Posterior vena cava (tissue), 2 donors: ENCODE results near the gene CCDC110. TPM values are rescaled to one million over a fixed set of nuclear protein-coding genes. Genes with fewer than 3 reads are reported as not detected.

Experiments
- DNase-seq: peaks from one replicate; pipeline ENCODE4 v3.0.0-alpha.2; 2020; ENCODE audit warnings: low spot score
- intact Hi-C, 2 donors: fragments of 100-400 bp; cut with DNase I; formaldehyde crosslinking; loops; one replicate each; pipeline versions ENCODE4 v1.14.1 to v1.14.2; 2022 to 2023
- total RNA-seq, 2 donors: library from RNA; stranded (reverse); fragmentation: NEBNext Ultra II Directional; extraction: Animal tissue kit (Norgen Biotek cat#: 25700); gene quantifications; one replicate each; pipeline ENCODE4 v1.2.1, GENCODE V29; 2021
- donor health status: DM: yes; HTN: yes; CAD: no.
- donor health status: DM: yes; HTN: yes; CAD: no.

Gene CCDC110
- total RNA-seq, 2 donors from 2014 or later, result 3.5 to 6.6 TPM

DNA sequence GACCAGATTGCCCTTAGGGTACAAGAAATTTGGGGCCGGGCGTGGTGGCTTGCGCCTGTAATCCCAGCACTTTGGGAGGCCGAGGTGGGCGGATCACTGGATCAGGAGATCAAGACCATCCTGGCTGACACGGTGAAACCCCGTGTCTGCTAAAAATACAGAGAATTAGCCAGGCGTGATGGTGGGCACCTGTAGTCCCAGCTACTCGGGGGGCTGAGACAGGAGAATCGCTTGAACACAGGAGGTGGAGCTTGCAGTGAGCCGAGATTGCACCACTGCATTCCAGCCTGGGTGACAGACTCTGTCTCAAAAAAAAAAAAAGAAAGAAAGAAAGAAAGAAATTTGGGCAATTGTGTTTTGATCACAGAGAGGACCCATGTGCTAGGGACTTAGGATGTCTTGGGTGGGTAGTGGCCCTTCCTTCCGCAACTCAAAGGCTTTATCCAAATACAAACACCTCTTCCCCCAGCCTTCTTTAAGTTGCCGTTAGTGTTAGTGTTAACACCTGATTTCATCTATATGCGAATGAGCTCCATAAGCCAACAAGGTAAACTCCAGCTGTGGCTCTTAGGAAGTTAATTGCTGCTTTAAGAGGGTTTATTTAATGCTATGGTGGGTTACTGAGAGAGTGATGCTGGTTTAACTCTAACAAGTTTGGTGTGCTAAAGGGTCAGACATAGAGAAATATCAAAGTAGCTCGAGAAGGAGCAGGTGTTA, 8.6 kb upstream of the CCDC110 start:
- DNase-seq, result no peak
- intact Hi-C loops, result no loop called here

- intact Hi-C loops, result no loop called here
- no peak for DNase-seq
These were observed 8.0 kb upstream of the CCDC110 start for GRCh38 chr4:185479507-185479971.

GRCh38 chr4:185473247-185473646, 1.7 kb upstream of the CCDC110 start:
- intact Hi-C loops, result loop anchor here (5.0 kb wide), 2 partner anchors 34 to 124 kb away; no protein-coding TSS in a partner anchor
- no peak for DNase-seq

- no peak for DNase-seq
- intact Hi-C loops, result loop anchor here (5.0 kb wide), 2 partner anchors 35 to 125 kb away; no protein-coding TSS in a partner anchor
These were observed 590 bp upstream of the CCDC110 start for GRCh38 chr4:185472103-185472542.

GRCh38 chr4:185470501-185471195, 885 bp downstream of the CCDC110 start:
- DNase-seq, result peak; percentile 86
- intact Hi-C loops, result loop anchor here (5.0 kb wide), 2 partner anchors 37 to 127 kb away; no protein-coding TSS in a partner anchor

DNA sequence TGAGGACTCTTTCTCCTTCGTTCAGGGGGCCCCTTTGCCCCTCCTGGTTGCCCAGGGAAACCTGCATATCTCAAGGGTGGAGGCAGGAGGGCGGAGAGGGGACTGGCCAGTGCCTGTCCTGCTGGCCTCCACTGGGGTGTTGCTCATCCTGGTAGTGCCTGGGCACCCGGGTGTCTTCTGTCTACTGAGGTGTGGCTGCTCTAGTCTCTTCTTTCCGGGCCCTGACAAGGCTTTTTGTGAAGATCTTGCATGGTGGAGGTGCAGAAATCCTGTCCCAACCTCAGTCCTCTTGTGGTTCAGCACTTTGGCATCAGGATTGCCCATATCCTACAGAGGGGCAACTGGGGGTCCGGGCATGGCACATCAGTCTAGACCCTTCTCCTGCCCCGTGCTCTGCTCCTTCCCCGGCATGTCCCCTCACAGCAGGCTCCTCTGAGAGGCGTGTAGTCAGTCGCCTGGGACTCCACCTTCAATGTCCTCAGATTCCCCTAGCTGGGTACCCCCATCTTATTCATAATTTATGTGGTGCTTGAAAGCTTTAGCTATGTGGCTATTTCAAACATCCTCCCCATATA, 1.9 kb downstream of the CCDC110 start:
- intact Hi-C loops, result loop anchor here (5.0 kb wide), 2 partner anchors 38 to 128 kb away; no protein-coding TSS in a partner anchor
- no peak for DNase-seq

GRCh38 chr4:185468999-185469398, 2.5 kb downstream of the CCDC110 start:
- no peak for DNase-seq
- intact Hi-C loops, result no loop called here

- no peak for DNase-seq
- intact Hi-C loops, result no loop called here
These were observed 3.5 kb downstream of the CCDC110 start for GRCh38 chr4:185467991-185468390.

GRCh38 chr4:185467101-185467500, 4.4 kb downstream of the CCDC110 start:
- DNase-seq, result no peak
- intact Hi-C loops, result no loop called here

DNA sequence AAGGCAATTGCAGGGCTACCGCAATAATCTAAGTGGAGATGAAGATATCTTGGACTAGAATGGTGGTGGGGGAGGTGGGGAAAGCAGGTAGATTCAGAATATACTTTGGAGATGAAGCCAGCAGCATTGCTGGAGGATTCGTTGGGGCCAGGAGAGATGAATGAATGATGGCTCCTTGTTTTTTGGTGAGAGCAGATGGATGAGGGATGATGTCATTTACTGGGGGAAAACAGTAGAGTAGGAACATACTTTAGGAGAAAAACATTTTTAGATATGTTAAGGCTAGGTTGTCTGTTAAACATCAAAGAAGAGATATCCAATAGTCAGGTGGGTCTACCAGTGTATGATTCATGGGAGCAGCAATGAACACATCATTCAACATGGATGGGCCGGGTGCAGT, 5.8 kb downstream of the CCDC110 start:
- intact Hi-C loops, result no loop called here
- DNase-seq, result no peak

GRCh38 chr4:185464887-185465286, 6.6 kb downstream of the CCDC110 start:
- no peak for DNase-seq
- intact Hi-C loops, result loop anchor here in 1 of 2 donors (5.0 kb wide), 1 partner anchor 43 kb away; no protein-coding TSS in a partner anchor

GRCh38 chr4:185464183-185464582, 7.3 kb downstream of the CCDC110 start:
- DNase-seq, result no peak
- intact Hi-C loops, result loop anchor here in 1 of 2 donors (5.0 kb wide), 1 partner anchor 42 kb away; no protein-coding TSS in a partner anchor

GRCh38 chr4:185463541-185463940, 8.0 kb downstream of the CCDC110 start:
- intact Hi-C loops, result loop anchor here in 1 of 2 donors (5.0 kb wide), 1 partner anchor 41 kb away; no protein-coding TSS in a partner anchor

GRCh38 chr4:185461565-185461964, 10.0 kb downstream of the CCDC110 start:
- intact Hi-C loops, result loop anchor here in 1 of 2 donors (5.0 kb wide), 1 partner anchor 39 kb away; no protein-coding TSS in a partner anchor
- no peak for DNase-seq

More at GRCh38 chr4:185463541-185463940, 8.0 kb downstream of the CCDC110 start:
- DNase-seq, result no peak

- no peak for DNase-seq
- intact Hi-C loops, result no loop called here
These were observed 14.4 kb downstream of the CCDC110 start for GRCh38 chr4:185457136-185457535.

DNA sequence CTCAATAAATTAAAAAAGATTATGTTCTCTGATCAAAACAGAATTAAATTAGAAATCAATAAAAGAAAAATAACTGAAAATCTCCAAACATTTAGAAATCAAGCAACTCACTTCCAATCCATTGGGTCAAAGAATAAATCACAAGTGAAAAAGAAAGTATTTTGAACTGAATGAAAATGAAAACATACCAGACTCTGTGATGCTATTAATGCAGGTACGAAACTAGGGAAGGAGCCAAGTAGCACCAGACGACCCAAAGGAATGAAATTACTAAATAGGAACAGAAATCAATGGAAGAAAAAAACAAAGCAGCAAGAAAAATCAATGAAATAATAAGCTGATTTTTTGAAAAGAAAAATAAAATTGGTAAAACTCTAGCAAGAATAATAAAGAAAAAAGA, 15.4 kb downstream of the CCDC110 start:
- intact Hi-C loops, result no loop called here
- no peak for DNase-seq

DNA sequence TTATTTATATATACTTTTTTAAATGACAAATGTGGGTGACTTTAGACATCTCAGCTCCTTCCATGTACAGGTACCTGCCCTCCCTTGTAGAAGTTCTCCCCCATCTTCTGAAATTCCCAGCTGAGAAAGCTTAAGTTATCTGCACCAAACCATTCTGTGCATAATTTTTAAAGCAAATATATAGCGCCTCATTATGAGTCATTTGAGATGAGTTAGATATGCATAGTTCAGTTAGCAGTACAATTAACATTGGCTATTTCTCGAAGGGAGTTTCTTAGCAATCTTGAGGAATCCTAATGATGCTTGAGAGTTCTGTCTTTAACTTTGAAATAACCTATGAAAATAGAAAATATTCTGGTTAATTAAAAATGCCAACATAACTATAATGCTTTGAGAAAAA, 26.3 kb downstream of the CCDC110 start:
- intact Hi-C loops, result no loop called here
- no peak for DNase-seq

GRCh38 chr4:185441479-185441878, 30.1 kb downstream of the CCDC110 start:
- intact Hi-C loops, result no loop called here
- DNase-seq, result no peak

DNA sequence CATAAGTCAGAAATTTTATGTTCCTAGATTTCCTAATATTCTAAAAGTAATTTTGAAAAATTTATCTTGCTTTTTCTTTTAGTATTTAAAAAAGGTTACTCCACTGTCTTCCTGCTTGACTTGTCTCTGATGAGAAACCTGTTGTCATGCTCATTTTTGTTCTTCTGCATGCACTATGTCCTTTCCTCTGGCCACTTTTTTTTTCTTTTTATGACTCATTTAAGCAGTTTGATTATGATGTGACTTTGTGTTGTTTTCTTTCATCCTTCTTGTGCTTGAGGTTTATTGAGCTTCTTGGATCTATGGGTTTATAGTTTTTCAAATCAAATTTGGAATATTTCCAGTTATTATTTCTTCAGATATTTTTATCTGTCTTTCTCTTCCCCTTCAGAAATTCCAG, 33.7 kb downstream of the CCDC110 start:
- DNase-seq, result no peak
- intact Hi-C loops, result no loop called here

- intact Hi-C loops, result no loop called here
- no peak for DNase-seq
These were observed 36.1 kb downstream of the CCDC110 start for GRCh38 chr4:185435466-185435865.
